ENCODE measurements around the gene FOXP1.

DNA sequence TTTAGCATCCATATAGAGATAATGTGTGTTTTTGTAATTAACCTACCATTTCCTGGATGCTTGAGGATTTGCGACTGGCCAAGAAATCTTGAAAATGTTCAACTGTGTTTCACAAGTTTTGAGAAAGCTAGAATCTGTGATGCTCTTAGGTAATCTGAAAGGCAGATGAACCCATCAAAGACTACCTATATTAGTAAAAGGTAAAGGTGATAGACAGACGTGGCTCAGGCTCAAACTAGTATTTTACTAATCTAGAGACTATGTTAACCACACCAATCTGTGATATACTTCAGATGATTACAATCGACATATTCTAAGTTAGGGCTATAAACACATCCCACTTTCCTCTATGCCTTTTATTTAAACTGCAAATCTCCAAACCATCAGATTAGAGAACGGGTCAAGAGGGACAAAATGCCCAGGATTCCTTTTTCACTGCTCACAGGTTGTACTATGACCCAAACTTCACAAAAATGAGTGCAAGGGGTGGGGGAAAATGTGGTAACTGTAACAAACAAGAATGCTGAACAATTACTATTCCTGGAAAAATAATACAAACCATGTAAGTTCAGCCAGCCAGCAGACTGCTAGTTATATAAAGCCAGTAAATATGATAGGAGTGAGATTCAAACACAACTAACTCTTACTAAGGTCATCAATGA lies 295.1 kb downstream of the FOXP1 start:
- no peak for TF ChIP-seq BDP1 (IDR thresholded peaks at IDR 0.05; ENCODE audit: insufficient read depth, insufficient read length)
- no peak for TF ChIP-seq PURB (CRISPR knock-in tag; IDR thresholded peaks at IDR 0.05; ENCODE audit: low read depth)
- no peak for TF ChIP-seq GABPA (tag; conservative IDR thresholded peaks at IDR 0.05; ENCODE audit: low read depth)
- TF ChIP-seq, protein P1, sequence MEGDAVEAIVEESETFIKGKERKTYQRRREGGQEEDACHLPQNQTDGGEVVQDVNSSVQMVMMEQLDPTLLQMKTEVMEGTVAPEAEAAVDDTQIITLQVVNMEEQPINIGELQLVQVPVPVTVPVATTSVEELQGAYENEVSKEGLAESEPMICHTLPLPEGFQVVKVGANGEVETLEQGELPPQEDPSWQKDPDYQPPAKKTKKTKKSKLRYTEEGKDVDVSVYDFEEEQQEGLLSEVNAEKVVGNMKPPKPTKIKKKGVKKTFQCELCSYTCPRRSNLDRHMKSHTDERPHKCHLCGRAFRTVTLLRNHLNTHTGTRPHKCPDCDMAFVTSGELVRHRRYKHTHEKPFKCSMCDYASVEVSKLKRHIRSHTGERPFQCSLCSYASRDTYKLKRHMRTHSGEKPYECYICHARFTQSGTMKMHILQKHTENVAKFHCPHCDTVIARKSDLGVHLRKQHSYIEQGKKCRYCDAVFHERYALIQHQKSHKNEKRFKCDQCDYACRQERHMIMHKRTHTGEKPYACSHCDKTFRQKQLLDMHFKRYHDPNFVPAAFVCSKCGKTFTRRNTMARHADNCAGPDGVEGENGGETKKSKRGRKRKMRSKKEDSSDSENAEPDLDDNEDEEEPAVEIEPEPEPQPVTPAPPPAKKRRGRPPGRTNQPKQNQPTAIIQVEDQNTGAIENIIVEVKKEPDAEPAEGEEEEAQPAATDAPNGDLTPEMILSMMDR (IDR thresholded peaks at IDR 0.05 in 2 of 3, conservative IDR thresholded peaks at IDR 0.05 in 1 of 3; ENCODE audit: insufficient read depth in 2 of 3, low read depth in 1 of 3, low read length in 3 of 3): no peak
- no peak for TF ChIP-seq POLR2AphosphoS5 (IDR thresholded peaks at IDR 0.05; ENCODE audit: control insufficient read depth, insufficient read depth, low read depth, low read length)
- no peak for TF ChIP-seq DPF2 (IDR thresholded peaks at IDR 0.05)
- TF ChIP-seq SIN3A (IDR thresholded peaks at IDR 0.05; ENCODE audit: borderline replicate concordance in 2 of 2, control insufficient read depth in 1 of 2, low read depth in 2 of 2, low read length in 2 of 2): no peak
- no peak for TF ChIP-seq ZNF174 (CRISPR knock-in tag; IDR thresholded peaks at IDR 0.05)
- TF ChIP-seq EP300 (IDR thresholded peaks at IDR 0.05; ENCODE audit: low read length): no peak
- TF ChIP-seq, protein P2, sequence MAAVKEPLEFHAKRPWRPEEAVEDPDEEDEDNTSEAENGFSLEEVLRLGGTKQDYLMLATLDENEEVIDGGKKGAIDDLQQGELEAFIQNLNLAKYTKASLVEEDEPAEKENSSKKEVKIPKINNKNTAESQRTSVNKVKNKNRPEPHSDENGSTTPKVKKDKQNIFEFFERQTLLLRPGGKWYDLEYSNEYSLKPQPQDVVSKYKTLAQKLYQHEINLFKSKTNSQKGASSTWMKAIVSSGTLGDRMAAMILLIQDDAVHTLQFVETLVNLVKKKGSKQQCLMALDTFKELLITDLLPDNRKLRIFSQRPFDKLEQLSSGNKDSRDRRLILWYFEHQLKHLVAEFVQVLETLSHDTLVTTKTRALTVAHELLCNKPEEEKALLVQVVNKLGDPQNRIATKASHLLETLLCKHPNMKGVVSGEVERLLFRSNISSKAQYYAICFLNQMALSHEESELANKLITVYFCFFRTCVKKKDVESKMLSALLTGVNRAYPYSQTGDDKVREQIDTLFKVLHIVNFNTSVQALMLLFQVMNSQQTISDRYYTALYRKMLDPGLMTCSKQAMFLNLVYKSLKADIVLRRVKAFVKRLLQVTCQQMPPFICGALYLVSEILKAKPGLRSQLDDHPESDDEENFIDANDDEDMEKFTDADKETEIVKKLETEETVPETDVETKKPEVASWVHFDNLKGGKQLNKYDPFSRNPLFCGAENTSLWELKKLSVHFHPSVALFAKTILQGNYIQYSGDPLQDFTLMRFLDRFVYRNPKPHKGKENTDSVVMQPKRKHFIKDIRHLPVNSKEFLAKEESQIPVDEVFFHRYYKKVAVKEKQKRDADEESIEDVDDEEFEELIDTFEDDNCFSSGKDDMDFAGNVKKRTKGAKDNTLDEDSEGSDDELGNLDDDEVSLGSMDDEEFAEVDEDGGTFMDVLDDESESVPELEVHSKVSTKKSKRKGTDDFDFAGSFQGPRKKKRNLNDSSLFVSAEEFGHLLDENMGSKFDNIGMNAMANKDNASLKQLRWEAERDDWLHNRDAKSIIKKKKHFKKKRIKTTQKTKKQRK (IDR thresholded peaks at IDR 0.05; ENCODE audit: borderline replicate concordance, low read depth, low read length): no peak
